GM23338 (cell line): Measurements from ENCODE around the gene MRC2. TPM values are rescaled to one million over a fixed set of nuclear protein-coding genes. Genes with fewer than 3 reads are reported as not detected.

ENCODE experiments used
- ATAC-seq: fragments of 200-7000 bp; cut with Tn5 transposase; 3 replicates; pipeline ENCODE4 v1.9.1; 2020
- DNase-seq: peaks from one replicate; pipeline ENCODE4 v3.0.0-alpha.2; 2015; ENCODE audit warnings: low spot score
- H2AFZ ChIP-seq: fragments of 200-600 bp; sonication (generic); 2 replicates; pipeline ENCODE4 v1.8.0; 2016; ENCODE audit warnings: antibody characterized with exemption, mild to moderate bottlenecking, moderate library complexity
- H3F3A ChIP-seq: fragments of 200-600 bp; sonication (generic); replicated peaks from 2 replicates; pipeline ENCODE4 v1.8.0; 2017; ENCODE audit warnings: antibody characterized with exemption, mixed run types, low read depth
- H3K27ac ChIP-seq: fragments of 200-600 bp; sonication (generic); 2 replicates; pipeline ENCODE4 v1.6.1; 2016; ENCODE audit warnings: low read depth
- H3K27me3 ChIP-seq: fragments of 200-600 bp; sonication (generic); 2 replicates; pipeline ENCODE4 v1.8.0; 2016; ENCODE audit warnings: mild to moderate bottlenecking, mixed run types, moderate library complexity; ENCODE audit not compliant: insufficient read depth
- H3K36me3 ChIP-seq: fragments of 200-600 bp; sonication (generic); 2 replicates; pipeline ENCODE4 v1.8.0; 2016; ENCODE audit warnings: mild to moderate bottlenecking; ENCODE audit not compliant: insufficient read depth
- H3K4me1 ChIP-seq: fragments of 200-600 bp; sonication (generic); 2 replicates; pipeline ENCODE4 v1.8.0; 2016; ENCODE audit warnings: mild to moderate bottlenecking, moderate library complexity; ENCODE audit not compliant: insufficient read depth
- H3K4me2 ChIP-seq: fragments of 200-600 bp; sonication (generic); 2 replicates; pipeline ENCODE4 v1.7.1; 2017; ENCODE audit warnings: mixed run types
- H3K4me3 ChIP-seq: fragments of 200-600 bp; sonication (generic); 2 replicates; pipeline ENCODE4 v1.6.1; 2016; ENCODE audit warnings: mixed run types
- H3K79me2 ChIP-seq: fragments of 200-600 bp; sonication (generic); replicated peaks from 2 replicates; pipeline ENCODE4 v1.8.0; 2017; ENCODE audit warnings: mild to moderate bottlenecking; ENCODE audit not compliant: insufficient read depth
- H3K9me2 ChIP-seq: fragments of 200-600 bp; sonication (generic); 2 replicates; pipeline ENCODE4 v1.8.0; 2017; ENCODE audit not compliant: insufficient read depth
- H4K20me1 ChIP-seq: fragments of 200-600 bp; sonication (generic); replicated peaks from 2 replicates; pipeline ENCODE4 v1.8.0; 2017; ENCODE audit warnings: mild to moderate bottlenecking; ENCODE audit not compliant: insufficient read depth
- H3K27ac Mint-ChIP-seq: 2 replicates; pipeline ENCODE4 v1.8.0; 2020; ENCODE audit warnings: inconsistent platforms, mild to moderate bottlenecking, moderate library complexity, mixed read lengths
- H3K27me3 Mint-ChIP-seq: 3 replicates; pipeline ENCODE4 v1.8.0; 2022; ENCODE audit warnings: low read depth, mild to moderate bottlenecking, moderate library complexity, mixed read lengths, inconsistent platforms; ENCODE audit not compliant: insufficient read depth, poor library complexity
- H3K36me3 Mint-ChIP-seq: 3 replicates; pipeline ENCODE4 v1.8.0; 2021; ENCODE audit warnings: low read depth, mild to moderate bottlenecking, inconsistent platforms, moderate library complexity, mixed read lengths
- H3K4me1 Mint-ChIP-seq: 3 replicates; pipeline ENCODE4 v1.8.0; 2020; ENCODE audit warnings: mild to moderate bottlenecking, inconsistent platforms, mixed read lengths
- H3K4me3 Mint-ChIP-seq: 3 replicates; pipeline ENCODE4 v1.8.0; 2021; ENCODE audit warnings: moderate library complexity, mild to moderate bottlenecking, inconsistent platforms, mixed read lengths
- H3K9me3 Mint-ChIP-seq: 3 replicates; pipeline ENCODE4 v1.8.0; 2020; ENCODE audit warnings: moderate library complexity, mild to moderate bottlenecking, inconsistent platforms, mixed read lengths
- CREB1 ChIP-seq: fragments of 250-450 bp; sonication (Bioruptor Pico); IDR thresholded peaks from 2 replicates; pipeline ENCODE4 v1.5.0; 2020; ENCODE audit warnings: low read depth, mild to moderate bottlenecking, moderate library complexity
- EZH2 ChIP-seq: fragments of 200-600 bp; sonication (generic); IDR thresholded peaks from one replicate; pipeline ENCODE4 v1.8.0; 2017; ENCODE audit warnings: antibody characterized with exemption, mild to moderate bottlenecking, low read depth; ENCODE audit not compliant: unreplicated experiment
- EZH2phosphoT487 ChIP-seq: fragments of 200-600 bp; sonication (generic); IDR thresholded peaks from one replicate; pipeline ENCODE4 v1.8.1; 2018; ENCODE audit warnings: antibody characterized with exemption; ENCODE audit not compliant: unreplicated experiment
- JUNB ChIP-seq: IDR thresholded peaks from one replicate; pipeline ENCODE4 v1.6.1; 2016; ENCODE audit warnings: antibody characterized with exemption; ENCODE audit not compliant: unreplicated experiment
- NANOG ChIP-seq: IDR thresholded peaks from 2 replicates; pipeline ENCODE4 v1.6.1; 2016; ENCODE audit warnings: antibody characterized with exemption, borderline replicate concordance
- POLR2AphosphoS5 ChIP-seq: IDR thresholded peaks from 2 replicates; pipeline ENCODE4 v1.6.1; 2016; ENCODE audit warnings: antibody characterized with exemption, low read depth
- STAT1 ChIP-seq: IDR thresholded peaks from one replicate; pipeline ENCODE4 v1.6.1; 2016; ENCODE audit warnings: antibody characterized with exemption; ENCODE audit not compliant: unreplicated experiment
- ZNF114 ChIP-seq: fragments of 250-450 bp; sonication (Bioruptor Pico); IDR thresholded peaks from 2 replicates; pipeline ENCODE4 v1.5.0; 2020; ENCODE audit warnings: mild to moderate bottlenecking, moderate library complexity
- ZNF331 ChIP-seq: fragments of 250-450 bp; sonication (Bioruptor Pico); IDR thresholded peaks from 2 replicates; pipeline ENCODE4 v1.5.0; 2020; ENCODE audit warnings: low read depth, mild to moderate bottlenecking, moderate library complexity
- polyA plus RNA-seq: library from polyadenylated mRNA; unstranded; fragments of >200 nt; fragmentation: Nextera tagmentation; extraction: Ambion mirVana; gene quantifications from 2 replicates; pipeline ENCODE4 v1.2.1, GENCODE V29; 2016
- total RNA-seq: library from RNA; depleted of rRNA; stranded (reverse); fragments of >200 nt; shearing (Covaris generic); gene quantifications from 2 replicates; pipeline ENCODE4 v1.2.3, GENCODE V29; 2014
- TF ChIP-seq, protein P1 (sequence below): IDR thresholded peaks from one replicate; pipeline ENCODE4 v1.6.1; 2018; ENCODE audit warnings: antibody characterized with exemption; ENCODE audit not compliant: unreplicated experiment
- TF ChIP-seq, protein P2 (sequence below), 2 experiments: fragments of 200-600 bp in 1 of 2; sonication (generic) in 1 of 2; conservative IDR thresholded peaks; 2 replicates each; pipeline versions ENCODE4 v1.5.1 to v1.6.1; 2016 to 2017; ENCODE audit warnings: antibody characterized with exemption in 2 of 2, low read depth in 2 of 2, mild to moderate bottlenecking in 2 of 2, moderate library complexity in 1 of 2
- TF ChIP-seq, protein P3 (sequence below): IDR thresholded peaks from 2 replicates; pipeline ENCODE4 v1.6.1; 2016; ENCODE audit warnings: antibody characterized with exemption
- TF ChIP-seq, protein P4 (sequence below): fragments of 250-450 bp; sonication (Bioruptor Pico); IDR thresholded peaks from 2 replicates; pipeline ENCODE4 v1.5.0; 2020; ENCODE audit warnings: mild to moderate bottlenecking, moderate library complexity

MRC2 gene
- total and polyA plus RNA-seq, 2 experiments from 2014 or later: 8.0 to 38.6 TPM

DNA sequence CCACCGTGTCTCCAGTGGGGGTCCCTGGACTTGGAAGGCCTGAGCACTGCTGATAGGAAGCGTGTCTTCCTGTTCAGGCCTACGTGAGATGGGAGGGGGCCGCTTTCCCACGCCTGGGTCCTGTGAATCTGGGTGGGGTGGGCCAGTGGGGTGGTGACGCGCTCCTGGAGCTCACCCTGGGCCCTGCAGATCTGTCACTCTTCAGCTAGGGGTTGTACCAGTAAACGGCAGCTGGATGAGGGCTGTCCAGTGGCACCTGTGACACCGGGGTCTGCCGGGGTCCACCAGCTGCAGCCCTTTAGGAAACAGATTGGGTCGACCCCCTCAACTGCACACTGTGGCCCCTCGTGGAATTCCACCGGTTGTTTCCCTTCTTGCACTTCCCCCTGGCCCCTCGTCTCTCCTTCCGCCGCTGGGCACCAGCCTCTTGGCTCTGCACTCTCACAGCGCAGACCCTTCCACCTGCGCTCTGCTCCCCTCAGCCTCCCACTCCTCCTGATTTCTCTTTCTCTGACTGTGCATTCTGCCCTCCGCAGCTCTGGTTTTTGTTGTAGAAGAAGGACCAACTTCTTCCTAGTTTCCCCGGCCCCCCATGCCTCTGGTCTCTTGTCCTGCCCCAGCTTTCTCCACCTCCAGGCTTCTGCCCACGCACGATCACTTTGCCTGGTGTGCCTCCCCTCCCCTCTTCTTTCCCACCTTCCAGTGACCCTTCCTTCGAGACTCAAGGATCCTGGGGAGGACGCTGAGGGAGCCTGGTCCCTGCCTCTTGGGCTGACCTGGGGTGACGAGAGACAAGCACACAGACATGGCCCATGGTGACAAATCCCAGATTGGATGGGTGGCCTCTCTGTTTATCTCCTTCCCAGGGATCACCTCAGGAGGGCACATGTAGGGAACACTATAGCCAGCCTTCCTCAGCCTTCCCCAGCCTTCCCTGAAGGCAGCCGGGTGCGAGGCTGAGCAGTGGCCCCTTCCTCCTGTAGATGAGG lies 4.8 kb downstream of the MRC2 start:
- H3K79me2 ChIP-seq: peaks cover 64% of the 10 kb centered on the region
- H3K9me2 ChIP-seq: no peaks in the 10 kb centered on the region
- peaks cover 4% of the 10 kb centered on the region for H3K36me3 Mint-ChIP-seq
- no peak overlapping the region for H3K4me2 ChIP-seq
- H3K4me1 Mint-ChIP-seq: peaks cover 41% of the 10 kb centered on the region
- no peaks in the 10 kb centered on the region for H3K36me3 ChIP-seq
- TF ChIP-seq JUNB (no peak), ZNF114 (CRISPR knock-in tag) (no peak), ZNF331 (CRISPR knock-in tag) (no peak), EZH2 (no peak), STAT1 (no peak), POLR2AphosphoS5 (no peak), CREB1 (CRISPR knock-in tag) (no peak), NANOG (no peak), EZH2phosphoT487 (no peak)
- TF ChIP-seq, protein P1, sequence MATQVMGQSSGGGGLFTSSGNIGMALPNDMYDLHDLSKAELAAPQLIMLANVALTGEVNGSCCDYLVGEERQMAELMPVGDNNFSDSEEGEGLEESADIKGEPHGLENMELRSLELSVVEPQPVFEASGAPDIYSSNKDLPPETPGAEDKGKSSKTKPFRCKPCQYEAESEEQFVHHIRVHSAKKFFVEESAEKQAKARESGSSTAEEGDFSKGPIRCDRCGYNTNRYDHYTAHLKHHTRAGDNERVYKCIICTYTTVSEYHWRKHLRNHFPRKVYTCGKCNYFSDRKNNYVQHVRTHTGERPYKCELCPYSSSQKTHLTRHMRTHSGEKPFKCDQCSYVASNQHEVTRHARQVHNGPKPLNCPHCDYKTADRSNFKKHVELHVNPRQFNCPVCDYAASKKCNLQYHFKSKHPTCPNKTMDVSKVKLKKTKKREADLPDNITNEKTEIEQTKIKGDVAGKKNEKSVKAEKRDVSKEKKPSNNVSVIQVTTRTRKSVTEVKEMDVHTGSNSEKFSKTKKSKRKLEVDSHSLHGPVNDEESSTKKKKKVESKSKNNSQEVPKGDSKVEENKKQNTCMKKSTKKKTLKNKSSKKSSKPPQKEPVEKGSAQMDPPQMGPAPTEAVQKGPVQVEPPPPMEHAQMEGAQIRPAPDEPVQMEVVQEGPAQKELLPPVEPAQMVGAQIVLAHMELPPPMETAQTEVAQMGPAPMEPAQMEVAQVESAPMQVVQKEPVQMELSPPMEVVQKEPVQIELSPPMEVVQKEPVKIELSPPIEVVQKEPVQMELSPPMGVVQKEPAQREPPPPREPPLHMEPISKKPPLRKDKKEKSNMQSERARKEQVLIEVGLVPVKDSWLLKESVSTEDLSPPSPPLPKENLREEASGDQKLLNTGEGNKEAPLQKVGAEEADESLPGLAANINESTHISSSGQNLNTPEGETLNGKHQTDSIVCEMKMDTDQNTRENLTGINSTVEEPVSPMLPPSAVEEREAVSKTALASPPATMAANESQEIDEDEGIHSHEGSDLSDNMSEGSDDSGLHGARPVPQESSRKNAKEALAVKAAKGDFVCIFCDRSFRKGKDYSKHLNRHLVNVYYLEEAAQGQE: no peak
- TF ChIP-seq, protein P2, sequence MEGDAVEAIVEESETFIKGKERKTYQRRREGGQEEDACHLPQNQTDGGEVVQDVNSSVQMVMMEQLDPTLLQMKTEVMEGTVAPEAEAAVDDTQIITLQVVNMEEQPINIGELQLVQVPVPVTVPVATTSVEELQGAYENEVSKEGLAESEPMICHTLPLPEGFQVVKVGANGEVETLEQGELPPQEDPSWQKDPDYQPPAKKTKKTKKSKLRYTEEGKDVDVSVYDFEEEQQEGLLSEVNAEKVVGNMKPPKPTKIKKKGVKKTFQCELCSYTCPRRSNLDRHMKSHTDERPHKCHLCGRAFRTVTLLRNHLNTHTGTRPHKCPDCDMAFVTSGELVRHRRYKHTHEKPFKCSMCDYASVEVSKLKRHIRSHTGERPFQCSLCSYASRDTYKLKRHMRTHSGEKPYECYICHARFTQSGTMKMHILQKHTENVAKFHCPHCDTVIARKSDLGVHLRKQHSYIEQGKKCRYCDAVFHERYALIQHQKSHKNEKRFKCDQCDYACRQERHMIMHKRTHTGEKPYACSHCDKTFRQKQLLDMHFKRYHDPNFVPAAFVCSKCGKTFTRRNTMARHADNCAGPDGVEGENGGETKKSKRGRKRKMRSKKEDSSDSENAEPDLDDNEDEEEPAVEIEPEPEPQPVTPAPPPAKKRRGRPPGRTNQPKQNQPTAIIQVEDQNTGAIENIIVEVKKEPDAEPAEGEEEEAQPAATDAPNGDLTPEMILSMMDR (conservative IDR thresholded peaks at IDR 0.05; ENCODE audit: low read depth in 2 of 2): no peak
- TF ChIP-seq, protein P3, sequence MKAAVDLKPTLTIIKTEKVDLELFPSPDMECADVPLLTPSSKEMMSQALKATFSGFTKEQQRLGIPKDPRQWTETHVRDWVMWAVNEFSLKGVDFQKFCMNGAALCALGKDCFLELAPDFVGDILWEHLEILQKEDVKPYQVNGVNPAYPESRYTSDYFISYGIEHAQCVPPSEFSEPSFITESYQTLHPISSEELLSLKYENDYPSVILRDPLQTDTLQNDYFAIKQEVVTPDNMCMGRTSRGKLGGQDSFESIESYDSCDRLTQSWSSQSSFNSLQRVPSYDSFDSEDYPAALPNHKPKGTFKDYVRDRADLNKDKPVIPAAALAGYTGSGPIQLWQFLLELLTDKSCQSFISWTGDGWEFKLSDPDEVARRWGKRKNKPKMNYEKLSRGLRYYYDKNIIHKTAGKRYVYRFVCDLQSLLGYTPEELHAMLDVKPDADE: no peak
- TF ChIP-seq, protein P4, sequence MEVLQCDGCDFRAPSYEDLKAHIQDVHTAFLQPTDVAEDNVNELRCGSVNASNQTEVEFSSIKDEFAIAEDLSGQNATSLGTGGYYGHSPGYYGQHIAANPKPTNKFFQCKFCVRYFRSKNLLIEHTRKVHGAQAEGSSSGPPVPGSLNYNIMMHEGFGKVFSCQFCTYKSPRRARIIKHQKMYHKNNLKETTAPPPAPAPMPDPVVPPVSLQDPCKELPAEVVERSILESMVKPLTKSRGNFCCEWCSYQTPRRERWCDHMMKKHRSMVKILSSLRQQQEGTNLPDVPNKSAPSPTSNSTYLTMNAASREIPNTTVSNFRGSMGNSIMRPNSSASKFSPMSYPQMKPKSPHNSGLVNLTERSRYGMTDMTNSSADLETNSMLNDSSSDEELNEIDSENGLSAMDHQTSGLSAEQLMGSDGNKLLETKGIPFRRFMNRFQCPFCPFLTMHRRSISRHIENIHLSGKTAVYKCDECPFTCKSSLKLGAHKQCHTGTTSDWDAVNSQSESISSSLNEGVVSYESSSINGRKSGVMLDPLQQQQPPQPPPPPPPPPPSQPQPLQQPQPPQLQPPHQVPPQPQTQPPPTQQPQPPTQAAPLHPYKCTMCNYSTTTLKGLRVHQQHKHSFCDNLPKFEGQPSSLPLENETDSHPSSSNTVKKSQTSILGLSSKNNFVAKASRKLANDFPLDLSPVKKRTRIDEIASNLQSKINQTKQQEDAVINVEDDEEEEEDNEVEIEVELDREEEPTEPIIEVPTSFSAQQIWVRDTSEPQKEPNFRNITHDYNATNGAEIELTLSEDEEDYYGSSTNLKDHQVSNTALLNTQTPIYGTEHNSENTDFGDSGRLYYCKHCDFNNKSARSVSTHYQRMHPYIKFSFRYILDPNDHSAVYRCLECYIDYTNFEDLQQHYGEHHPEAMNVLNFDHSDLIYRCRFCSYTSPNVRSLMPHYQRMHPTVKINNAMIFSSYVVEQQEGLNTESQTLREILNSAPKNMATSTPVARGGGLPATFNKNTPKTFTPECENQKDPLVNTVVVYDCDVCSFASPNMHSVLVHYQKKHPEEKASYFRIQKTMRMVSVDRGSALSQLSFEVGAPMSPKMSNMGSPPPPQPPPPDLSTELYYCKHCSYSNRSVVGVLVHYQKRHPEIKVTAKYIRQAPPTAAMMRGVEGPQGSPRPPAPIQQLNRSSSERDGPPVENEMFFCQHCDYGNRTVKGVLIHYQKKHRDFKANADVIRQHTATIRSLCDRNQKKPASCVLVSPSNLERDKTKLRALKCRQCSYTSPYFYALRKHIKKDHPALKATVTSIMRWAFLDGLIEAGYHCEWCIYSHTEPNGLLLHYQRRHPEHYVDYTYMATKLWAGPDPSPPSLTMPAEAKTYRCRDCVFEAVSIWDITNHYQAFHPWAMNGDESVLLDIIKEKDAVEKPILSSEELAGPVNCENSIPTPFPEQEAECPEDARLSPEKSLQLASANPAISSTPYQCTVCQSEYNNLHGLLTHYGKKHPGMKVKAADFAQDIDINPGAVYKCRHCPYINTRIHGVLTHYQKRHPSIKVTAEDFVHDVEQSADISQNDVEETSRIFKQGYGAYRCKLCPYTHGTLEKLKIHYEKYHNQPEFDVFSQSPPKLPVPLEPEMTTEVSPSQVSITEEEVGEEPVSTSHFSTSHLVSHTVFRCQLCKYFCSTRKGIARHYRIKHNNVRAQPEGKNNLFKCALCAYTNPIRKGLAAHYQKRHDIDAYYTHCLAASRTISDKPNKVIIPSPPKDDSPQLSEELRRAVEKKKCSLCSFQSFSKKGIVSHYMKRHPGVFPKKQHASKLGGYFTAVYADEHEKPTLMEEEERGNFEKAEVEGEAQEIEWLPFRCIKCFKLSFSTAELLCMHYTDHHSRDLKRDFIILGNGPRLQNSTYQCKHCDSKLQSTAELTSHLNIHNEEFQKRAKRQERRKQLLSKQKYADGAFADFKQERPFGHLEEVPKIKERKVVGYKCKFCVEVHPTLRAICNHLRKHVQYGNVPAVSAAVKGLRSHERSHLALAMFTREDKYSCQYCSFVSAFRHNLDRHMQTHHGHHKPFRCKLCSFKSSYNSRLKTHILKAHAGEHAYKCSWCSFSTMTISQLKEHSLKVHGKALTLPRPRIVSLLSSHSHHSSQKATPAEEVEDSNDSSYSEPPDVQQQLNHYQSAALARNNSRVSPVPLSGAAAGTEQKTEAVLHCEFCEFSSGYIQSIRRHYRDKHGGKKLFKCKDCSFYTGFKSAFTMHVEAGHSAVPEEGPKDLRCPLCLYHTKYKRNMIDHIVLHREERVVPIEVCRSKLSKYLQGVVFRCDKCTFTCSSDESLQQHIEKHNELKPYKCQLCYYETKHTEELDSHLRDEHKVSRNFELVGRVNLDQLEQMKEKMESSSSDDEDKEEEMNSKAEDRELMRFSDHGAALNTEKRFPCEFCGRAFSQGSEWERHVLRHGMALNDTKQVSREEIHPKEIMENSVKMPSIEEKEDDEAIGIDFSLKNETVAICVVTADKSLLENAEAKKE: no peak
- no peaks in the 10 kb centered on the region for H3K9me3 Mint-ChIP-seq
- peak overlapping the region; percentile 90 for H3K27ac ChIP-seq
- H3K4me1 ChIP-seq: peaks cover 28% of the 10 kb centered on the region
- DNase-seq (peak; percentile 40), ATAC-seq (no peak)
- H3F3A ChIP-seq: 0 out of 2 replicates have a peak, but pooled peaks cover 6% of the 10 kb centered on the region
- H3K27ac Mint-ChIP-seq: peak overlapping the region; percentile 68
- no peak overlapping the region for H3K4me3 ChIP-seq
- H3K4me3 Mint-ChIP-seq: peak overlapping the region; percentile 10; the same call in 1 of the 3 replicates
- no peak overlapping the region for H2AFZ ChIP-seq
- H4K20me1 ChIP-seq: no peaks in the 10 kb centered on the region
- H3K27me3 ChIP-seq: no peaks in the 10 kb centered on the region
- H3K27me3 Mint-ChIP-seq: peaks cover 21% of the 10 kb centered on the region
